ENCODE measurements around the gene TESK1.

The TESK1 gene

DNA sequence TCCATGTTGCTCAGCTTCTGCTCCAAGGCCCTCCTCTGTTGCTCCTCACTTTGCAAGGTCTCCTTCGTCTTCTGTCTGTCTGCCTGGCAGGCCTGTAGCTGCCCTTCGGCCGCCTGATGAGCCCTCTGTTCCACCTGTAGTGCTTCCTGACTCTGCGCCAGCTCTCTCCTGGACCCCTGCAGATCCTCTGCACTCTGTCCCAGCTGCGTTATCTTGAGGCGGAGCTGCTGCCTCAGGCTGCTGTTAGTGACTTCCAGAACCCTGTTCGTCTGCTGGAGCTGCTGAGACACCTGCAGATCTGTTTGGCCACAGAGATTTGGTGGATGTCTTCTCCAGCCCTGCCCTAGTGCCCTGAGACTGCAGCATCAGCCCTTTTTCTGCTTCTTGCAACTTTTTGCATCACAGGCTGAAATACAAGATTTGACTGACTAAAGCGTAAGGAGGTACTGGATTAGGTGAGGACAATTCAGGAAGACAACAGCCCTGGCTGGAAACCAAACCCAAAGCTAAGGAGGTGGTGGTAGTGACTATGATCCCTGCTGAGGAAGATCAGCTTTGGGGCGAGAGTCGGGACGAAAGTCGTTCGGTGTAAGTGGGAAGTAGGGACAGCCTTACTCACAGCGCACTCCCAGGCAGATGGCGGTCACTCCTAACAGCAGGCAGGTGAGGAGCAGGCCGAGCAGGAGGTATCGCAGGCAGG lies 11.1 kb downstream of the TESK1 start:
- Histone ChIP-seq H3K4me2 (ENCODE audit: low read depth, low read length) (peak overlapping the region; percentile 73; the same call in 1 of the 2 replicates), H3K27ac (ENCODE audit: low read length) (no peak overlapping the region), H4K20me1 (ENCODE audit: insufficient read depth, low read length) (no peaks in the 10 kb centered on the region), H3K9ac (ENCODE audit: low read length) (no peak overlapping the region), H3K36me3 (replicated peaks; ENCODE audit: insufficient read depth, low read length) (no peaks in the 10 kb centered on the region), H3F3A (ENCODE audit: insufficient read depth, low read length) (no peaks in the 10 kb centered on the region), H3K79me2 (ENCODE audit: low read length) (no peaks in the 10 kb centered on the region), H3K9me3 (replicated peaks; ENCODE audit: insufficient read depth, low read length) (no peaks in the 10 kb centered on the region), H3K4me1 (ENCODE audit: low read length) (no peaks in the 10 kb centered on the region), H3K27me3 (replicated peaks; ENCODE audit: insufficient read depth, low read length) (0 out of 2 replicates have a peak, but pooled peaks cover 7% of the 10 kb centered on the region), H3K9me2 (replicated peaks; ENCODE audit: insufficient read depth, low read length) (no peaks in the 10 kb centered on the region), H3K4me3 (ENCODE audit: low read length) (no peak overlapping the region), H2AFZ (ENCODE audit: low read length) (no peak overlapping the region)
- DNase-seq, result no peak
- no peak for TF ChIP-seq EZH2phosphoT487 (IDR thresholded peaks at IDR 0.05; ENCODE audit: low read length)
- TF ChIP-seq, protein P1, sequence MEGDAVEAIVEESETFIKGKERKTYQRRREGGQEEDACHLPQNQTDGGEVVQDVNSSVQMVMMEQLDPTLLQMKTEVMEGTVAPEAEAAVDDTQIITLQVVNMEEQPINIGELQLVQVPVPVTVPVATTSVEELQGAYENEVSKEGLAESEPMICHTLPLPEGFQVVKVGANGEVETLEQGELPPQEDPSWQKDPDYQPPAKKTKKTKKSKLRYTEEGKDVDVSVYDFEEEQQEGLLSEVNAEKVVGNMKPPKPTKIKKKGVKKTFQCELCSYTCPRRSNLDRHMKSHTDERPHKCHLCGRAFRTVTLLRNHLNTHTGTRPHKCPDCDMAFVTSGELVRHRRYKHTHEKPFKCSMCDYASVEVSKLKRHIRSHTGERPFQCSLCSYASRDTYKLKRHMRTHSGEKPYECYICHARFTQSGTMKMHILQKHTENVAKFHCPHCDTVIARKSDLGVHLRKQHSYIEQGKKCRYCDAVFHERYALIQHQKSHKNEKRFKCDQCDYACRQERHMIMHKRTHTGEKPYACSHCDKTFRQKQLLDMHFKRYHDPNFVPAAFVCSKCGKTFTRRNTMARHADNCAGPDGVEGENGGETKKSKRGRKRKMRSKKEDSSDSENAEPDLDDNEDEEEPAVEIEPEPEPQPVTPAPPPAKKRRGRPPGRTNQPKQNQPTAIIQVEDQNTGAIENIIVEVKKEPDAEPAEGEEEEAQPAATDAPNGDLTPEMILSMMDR (IDR thresholded peaks at IDR 0.05; ENCODE audit: low read length), result no peak
- no peak for TF ChIP-seq EZH2 (optimal IDR thresholded peaks at IDR 0.05; ENCODE audit: low read depth, low read length)

DNA sequence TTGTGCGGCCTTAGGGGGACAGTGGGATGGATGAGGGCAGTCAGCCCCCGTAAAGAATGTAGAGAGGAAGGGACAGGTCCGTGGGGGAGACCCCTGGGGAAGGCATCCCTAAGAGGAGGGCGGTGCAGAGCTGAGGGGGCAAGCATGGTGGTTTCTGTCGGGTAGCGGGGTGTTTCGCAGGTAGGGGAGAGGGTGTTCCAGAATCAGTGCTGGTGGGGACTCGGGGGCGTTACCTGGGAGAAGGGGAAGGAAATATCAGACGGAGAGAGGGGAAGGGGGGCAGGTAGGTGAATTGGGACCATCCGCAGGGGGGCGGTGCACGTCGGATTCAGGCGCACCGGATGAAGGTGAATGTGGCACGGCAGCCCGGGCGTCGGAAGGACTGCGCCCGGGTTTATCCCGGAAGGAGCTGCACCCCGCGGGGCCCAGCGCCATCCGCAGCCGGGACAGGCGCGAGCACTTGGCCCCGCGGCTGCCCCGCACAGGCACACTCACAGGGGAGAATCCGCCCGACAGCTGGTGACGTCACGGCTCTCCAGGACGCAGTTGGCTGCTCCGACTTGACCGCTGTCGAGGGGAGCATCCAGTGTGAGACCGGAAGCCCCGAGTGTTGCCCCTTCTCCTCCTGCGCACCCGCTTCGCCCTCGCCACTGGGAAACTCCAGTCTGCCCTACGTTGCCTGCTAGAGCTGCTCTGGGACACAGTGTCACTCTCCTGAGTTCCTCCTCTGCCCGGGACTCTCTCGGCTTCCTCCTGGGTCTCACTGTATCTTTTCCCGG lies 11.8 kb downstream of the TESK1 start:
- DNase-seq, result peak; percentile 52
- Histone ChIP-seq H3K9ac (ENCODE audit: low read length) (peak overlapping the region; percentile 31; the same call in 1 of the 2 replicates), H3K4me3 (ENCODE audit: low read length) (peak overlapping the region; percentile 48), H4K20me1 (ENCODE audit: insufficient read depth, low read length) (no peaks in the 10 kb centered on the region), H3K4me2 (ENCODE audit: low read depth, low read length) (peak overlapping the region; percentile 73), H3K4me1 (ENCODE audit: low read length) (no peaks in the 10 kb centered on the region), H3K9me2 (replicated peaks; ENCODE audit: insufficient read depth, low read length) (no peaks in the 10 kb centered on the region), H2AFZ (ENCODE audit: low read length) (peak overlapping the region; percentile 74), H3K27me3 (replicated peaks; ENCODE audit: insufficient read depth, low read length) (0 out of 2 replicates have a peak, but pooled peaks cover 7% of the 10 kb centered on the region), H3K9me3 (replicated peaks; ENCODE audit: insufficient read depth, low read length) (no peaks in the 10 kb centered on the region), H3F3A (ENCODE audit: insufficient read depth, low read length) (no peaks in the 10 kb centered on the region), H3K36me3 (replicated peaks; ENCODE audit: insufficient read depth, low read length) (no peaks in the 10 kb centered on the region), H3K79me2 (ENCODE audit: low read length) (no peaks in the 10 kb centered on the region), H3K27ac (ENCODE audit: low read length) (no peak overlapping the region)
- no peak for TF ChIP-seq EZH2phosphoT487 (IDR thresholded peaks at IDR 0.05; ENCODE audit: low read length)
- no peak for TF ChIP-seq EZH2 (optimal IDR thresholded peaks at IDR 0.05; ENCODE audit: low read depth, low read length)
- TF ChIP-seq, protein P1 (IDR thresholded peaks at IDR 0.05; ENCODE audit: low read length), result peak; percentile 17

DNA sequence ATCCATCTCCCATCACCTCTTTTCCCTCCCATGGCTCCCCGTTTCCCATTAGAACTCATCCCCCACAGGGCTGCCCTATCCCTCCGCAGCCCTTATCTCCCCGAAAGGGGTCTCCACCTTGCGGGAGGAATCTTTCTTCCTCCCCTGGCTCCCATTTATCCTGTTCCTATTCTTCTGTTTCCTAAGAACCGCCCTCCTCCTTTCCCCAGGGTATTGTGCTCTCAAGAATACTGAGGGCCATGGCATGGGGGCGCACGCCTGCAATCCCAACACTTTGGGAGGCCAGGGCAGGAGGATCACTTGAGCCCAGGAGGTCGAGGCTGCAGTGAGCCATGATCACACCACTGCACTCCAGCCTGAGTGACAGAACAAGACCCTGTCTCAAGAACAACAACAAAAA lies 12.5 kb downstream of the TESK1 start:
- Histone ChIP-seq H3K36me3 (replicated peaks; ENCODE audit: insufficient read depth, low read length) (no peaks in the 10 kb centered on the region), H2AFZ (ENCODE audit: low read length) (peak overlapping the region; percentile 74), H3K9me3 (replicated peaks; ENCODE audit: insufficient read depth, low read length) (no peaks in the 10 kb centered on the region), H3K9me2 (replicated peaks; ENCODE audit: insufficient read depth, low read length) (no peaks in the 10 kb centered on the region), H3F3A (ENCODE audit: insufficient read depth, low read length) (no peaks in the 10 kb centered on the region), H3K9ac (ENCODE audit: low read length) (peak overlapping the region; percentile 31; the same call in 1 of the 2 replicates), H4K20me1 (ENCODE audit: insufficient read depth, low read length) (no peaks in the 10 kb centered on the region), H3K4me2 (ENCODE audit: low read depth, low read length) (peak overlapping the region; percentile 73), H3K79me2 (ENCODE audit: low read length) (no peaks in the 10 kb centered on the region), H3K27me3 (replicated peaks; ENCODE audit: insufficient read depth, low read length) (0 out of 2 replicates have a peak, but pooled peaks cover 7% of the 10 kb centered on the region), H3K27ac (ENCODE audit: low read length) (no peak overlapping the region), H3K4me1 (ENCODE audit: low read length) (no peaks in the 10 kb centered on the region), H3K4me3 (ENCODE audit: low read length) (peak overlapping the region; percentile 48; the same call in 1 of the 2 replicates)
- TF ChIP-seq EZH2phosphoT487 (IDR thresholded peaks at IDR 0.05; ENCODE audit: low read length), result no peak
- no peak for TF ChIP-seq EZH2 (optimal IDR thresholded peaks at IDR 0.05; ENCODE audit: low read depth, low read length)
- TF ChIP-seq, protein P1 (IDR thresholded peaks at IDR 0.05; ENCODE audit: low read length), result no peak
- DNase-seq, result no peak

Measured in MM.1S (cell line).